ENCODE results near the gene RREB1. TPM values are rescaled to one million over a fixed set of nuclear protein-coding genes. Genes with fewer than 3 reads are reported as not detected.

The RREB1 gene
- total and polyA plus RNA-seq, 2 of the 4 experiments (the other 2 are of a cell fraction): 8.4 to 14.5 TPM

DNA sequence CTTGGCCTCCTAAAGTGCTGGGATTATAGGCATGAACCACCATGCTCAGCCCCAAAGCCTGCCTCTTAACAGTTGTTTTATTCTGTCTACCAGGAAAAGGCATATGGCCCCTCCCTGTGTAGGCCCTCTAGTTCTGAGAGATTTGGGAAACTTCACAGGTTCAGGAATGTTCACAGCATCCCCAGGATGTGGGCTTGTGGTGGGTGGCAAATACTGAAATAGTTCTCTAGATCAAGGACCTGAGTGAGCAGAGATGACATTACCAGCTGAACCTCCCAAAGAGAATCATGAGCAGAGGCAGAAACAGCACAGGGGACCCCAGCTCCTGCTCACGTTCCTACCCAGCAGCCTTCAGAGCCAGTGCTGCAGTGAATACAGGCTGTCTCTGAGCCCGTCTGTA is 105.7 kb downstream of the RREB1 start:
- Histone ChIP-seq H2BK20ac (ENCODE audit: low read depth, low read length) (no peak overlapping the region), H4K91ac (ENCODE audit: insufficient read depth, low read depth, low read length) (no peak overlapping the region), H3K4me3 (ENCODE audit: insufficient read depth, low read depth, low read length) (no peak overlapping the region), H2BK5ac (ENCODE audit: low read depth, low read length, poor library complexity, severe bottlenecking) (no peak overlapping the region), H3K18ac (ENCODE audit: low read depth, low read length) (no peak overlapping the region), H3K9me3 (ENCODE audit: control insufficient read depth, insufficient read depth, low read length) (no peaks in the 10 kb centered on the region), H3K27ac (ENCODE audit: insufficient read depth, low read length) (no peak overlapping the region), H2BK15ac (ENCODE audit: low read depth, low read length) (no peak overlapping the region), H3K4ac (ENCODE audit: low read depth, low read length) (no peak overlapping the region), H2AK5ac (ENCODE audit: low read depth, low read length) (no peak overlapping the region), H3K23ac (ENCODE audit: low read depth, low read length) (no peak overlapping the region), H3K4me1 (ENCODE audit: control insufficient read depth, insufficient read depth, low read length) (peaks cover 14% of the 10 kb centered on the region), H3K79me1 (ENCODE audit: low read depth in 1 of 2, low read length in 2 of 2) (peaks cover 24 to 67% of the 10 kb centered on the region in 2 experiments), H3K9me1 (ENCODE audit: insufficient read depth, low read length) (peaks cover 25% of the 10 kb centered on the region), H4K8ac (ENCODE audit: low read depth in 2 of 2, low read length in 2 of 2) (no peak overlapping the region), H2BK120ac (ENCODE audit: low read depth, low read length) (no peak overlapping the region), H3K27me3 (ENCODE audit: control insufficient read depth, insufficient read depth, low read length) (no peaks in the 10 kb centered on the region), H4K20me1 (ENCODE audit: insufficient read depth, low read length) (peaks cover 20% of the 10 kb centered on the region), H3K36me3 (ENCODE audit: control insufficient read depth, insufficient read depth, low read length) (peaks cover 50% of the 10 kb centered on the region), H2AK9ac (replicated peaks; ENCODE audit: low read depth, low read length, poor library complexity) (no peak overlapping the region), H3K4me2 (ENCODE audit: low read depth, low read length) (no peak overlapping the region), H3K14ac (replicated peaks; ENCODE audit: low read depth, low read length) (no peak overlapping the region), H3K56ac (ENCODE audit: extremely low read depth, insufficient read depth, low read length) (no peak overlapping the region), H2AFZ (replicated peaks; ENCODE audit: low read length, poor library complexity) (no peak overlapping the region), H3K9ac (ENCODE audit: low read depth, low read length) (no peak overlapping the region), H4K5ac (ENCODE audit: low read depth, low read length) (no peak overlapping the region)
- POLR2A ChIA-PET (ENCODE audit: unreplicated experiment): no interaction called here
- DNase-seq (no peak), ATAC-seq (ENCODE audit: low read depth) (no peak)
- CTCF ChIA-PET: no interaction called here
- no peak for TF ChIP-seq CEBPB (IDR thresholded peaks at IDR 0.05; ENCODE audit: low read depth, low read length)
- no peak for TF ChIP-seq RAD21 (IDR thresholded peaks at IDR 0.05; ENCODE audit: low read length)
- TF ChIP-seq POLR2A (IDR thresholded peaks at IDR 0.05; ENCODE audit: low read depth, low read length): no peak
- TF ChIP-seq RCOR1 (IDR thresholded peaks at IDR 0.05; ENCODE audit: insufficient replicate concordance, low read length): no peak
- no peak for TF ChIP-seq CHD1 (IDR thresholded peaks at IDR 0.05; ENCODE audit: low read depth, low read length)
- TF ChIP-seq MAZ (IDR thresholded peaks at IDR 0.05; ENCODE audit: borderline replicate concordance, low read depth, low read length): no peak
- TF ChIP-seq FOS (IDR thresholded peaks at IDR 0.05; ENCODE audit: low read depth, low read length): no peak
- TF ChIP-seq, protein P1, sequence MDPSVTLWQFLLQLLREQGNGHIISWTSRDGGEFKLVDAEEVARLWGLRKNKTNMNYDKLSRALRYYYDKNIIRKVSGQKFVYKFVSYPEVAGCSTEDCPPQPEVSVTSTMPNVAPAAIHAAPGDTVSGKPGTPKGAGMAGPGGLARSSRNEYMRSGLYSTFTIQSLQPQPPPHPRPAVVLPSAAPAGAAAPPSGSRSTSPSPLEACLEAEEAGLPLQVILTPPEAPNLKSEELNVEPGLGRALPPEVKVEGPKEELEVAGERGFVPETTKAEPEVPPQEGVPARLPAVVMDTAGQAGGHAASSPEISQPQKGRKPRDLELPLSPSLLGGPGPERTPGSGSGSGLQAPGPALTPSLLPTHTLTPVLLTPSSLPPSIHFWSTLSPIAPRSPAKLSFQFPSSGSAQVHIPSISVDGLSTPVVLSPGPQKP (IDR thresholded peaks at IDR 0.05; ENCODE audit: borderline replicate concordance, low read depth, low read length): no peak
- TF ChIP-seq MXI1 (IDR thresholded peaks at IDR 0.05; ENCODE audit: borderline replicate concordance, low read depth, low read length): no peak
- no peak for TF ChIP-seq MAFK (IDR thresholded peaks at IDR 0.05; ENCODE audit: low read depth, low read length)
- TF ChIP-seq SMC3 (IDR thresholded peaks at IDR 0.05; ENCODE audit: low read depth, low read length): no peak
- no peak for TF ChIP-seq NFE2L2 (IDR thresholded peaks at IDR 0.05; ENCODE audit: low read depth, low read length)
- WGBS, 2 experiments (ENCODE audit: extremely low coverage in 2 of 2, insufficient read length in 1 of 2): 100% methylated on average over 1 of the region's 2 CpGs; no CpG with 5 or more reads in 1 of the 2 experiments
- intact Hi-C loops (cut with micrococcal nuclease) (no loop called here), dilution Hi-C loops (cut with HindIII; ENCODE audit: low sequenced_read_pairs, unreplicated experiment) (no loop called here), in situ Hi-C loops (cut with MboI; ENCODE audit: low sequenced_read_pairs) (no loop called here)
- BruUV-seq (replicated peaks): no TSS peak
